HepG2 (cell line): ENCODE measurements around the gene SLC10A1. TPM values are rescaled to one million over a fixed set of nuclear protein-coding genes. Genes with fewer than 3 reads are reported as not detected.

ENCODE experiments used
- ARID5B ChIP-seq: IDR thresholded peaks from 2 replicates; pipeline ENCODE4 v1.4.0; 2020; ENCODE audit warnings: mild to moderate bottlenecking, missing genetic modification reagents
- CEBPB ChIP-seq: IDR thresholded peaks from 2 replicates; pipeline ENCODE4 v1.6.1; 2011; ENCODE audit warnings: low read depth, low read length, improper control_type of control experiment, borderline replicate concordance
- CREB3 ChIP-seq: sonication (generic); formaldehyde crosslinking; IDR thresholded peaks from 2 replicates; pipeline ENCODE4 v1.5.0; 2020; ENCODE audit warnings: missing genetic modification reagents
- FOXA3 ChIP-seq: IDR thresholded peaks from 2 replicates; pipeline ENCODE4 v1.6.1; 2016; ENCODE audit warnings: missing genetic modification reagents, missing compliant biosample characterization
- GATAD2A ChIP-seq: IDR thresholded peaks from 2 replicates; pipeline ENCODE4 v1.6.1; 2016
- MBD4 ChIP-seq: IDR thresholded peaks from 2 replicates; pipeline ENCODE4 v1.6.1; 2012; ENCODE audit warnings: low read length, inconsistent platforms, borderline replicate concordance
- MIXL1 ChIP-seq: IDR thresholded peaks from 2 replicates; pipeline ENCODE4 v1.6.1; 2016
- MTERF4 ChIP-seq: sonication (generic); formaldehyde crosslinking; IDR thresholded peaks from 2 replicates; pipeline ENCODE4 v1.8.0; 2023; ENCODE audit warnings: mild to moderate bottlenecking, missing genetic modification reagents
- REPIN1 ChIP-seq: sonication (generic); formaldehyde crosslinking; IDR thresholded peaks from 2 replicates; pipeline ENCODE4 v1.8.0; 2022; ENCODE audit warnings: missing genetic modification reagents, low read depth, mild to moderate bottlenecking, borderline replicate concordance
- SCMH1 ChIP-seq: sonication (generic); formaldehyde crosslinking; IDR thresholded peaks from 2 replicates; pipeline ENCODE4 v1.9.0; 2021; ENCODE audit warnings: missing genetic modification reagents, mild to moderate bottlenecking, borderline replicate concordance
- ZBTB43 ChIP-seq: sonication (generic); formaldehyde crosslinking; conservative IDR thresholded peaks from 2 replicates; pipeline ENCODE4 v1.4.0; 2020; ENCODE audit warnings: missing genetic modification reagents
- ZBTB7A ChIP-seq: sonication (generic); formaldehyde crosslinking; IDR thresholded peaks from 2 replicates; pipeline ENCODE4 v1.8.0; 2022; ENCODE audit warnings: mild to moderate bottlenecking, missing genetic modification reagents
- ZFYVE20 ChIP-seq: sonication (generic); formaldehyde crosslinking; IDR thresholded peaks from 2 replicates; pipeline ENCODE4 v1.8.0; 2023; ENCODE audit warnings: low read depth, mild to moderate bottlenecking, moderate library complexity, missing genetic modification reagents, borderline replicate concordance
- ZNF20 ChIP-seq: sonication (generic); formaldehyde crosslinking; IDR thresholded peaks from 2 replicates; pipeline ENCODE4 v1.4.0; 2020; ENCODE audit warnings: mild to moderate bottlenecking, moderate library complexity, missing genetic modification reagents
- ZNF30 ChIP-seq: sonication (generic); formaldehyde crosslinking; IDR thresholded peaks from 2 replicates; pipeline ENCODE4 v1.5.0; 2020; ENCODE audit warnings: mild to moderate bottlenecking, missing genetic modification reagents
- ZNF646 ChIP-seq: sonication (generic); formaldehyde crosslinking; IDR thresholded peaks from 2 replicates; pipeline ENCODE4 v1.9.0; 2021; ENCODE audit warnings: mild to moderate bottlenecking, missing genetic modification reagents
- ZNF713 ChIP-seq: sonication (generic); formaldehyde crosslinking; IDR thresholded peaks from 2 replicates; pipeline ENCODE4 v1.4.0; 2020; ENCODE audit warnings: mild to moderate bottlenecking, missing genetic modification reagents
- polyA plus RNA-seq, 8 experiments: library from polyadenylated mRNA; depleted of rRNA in 3 of 8; stranded (reverse) in 7 of 8; unstranded in 1 of 8; fragments of >200 nt; fragmentation: Illumina TruSeq in 4 of 8; extraction: Trizol in 4 of 8; gene quantifications; 2 replicates each; pipeline versions ENCODE4 v1.2.1 to v1.2.3, GENCODE V29; 2011 to 2016; ENCODE audit warnings: low read depth in 4 of 8, missing spikeins in 1 of 8, mixed read lengths in 1 of 8; ENCODE audit not compliant: insufficient read depth in 1 of 8
- total RNA-seq, 5 experiments: library from RNA; depleted of rRNA; stranded (reverse); fragments of >200 nt; fragmentation: Illumina TruSeq; extraction: Trizol; gene quantifications; 2 replicates each; pipeline ENCODE4 v1.2.3, GENCODE V29; 2016; ENCODE audit warnings: low read depth in 1 of 5

SLC10A1 gene
- total and polyA plus RNA-seq, 2 of the 13 experiments (the other 11 are each of a cell fraction or from before 2014, with no cell fraction given): 0.17 TPM; not detected in 1

- TF ChIP-seq SCMH1 (CRISPR knock-in tag) (no peak), CREB3 (CRISPR knock-in tag) (no peak), MTERF4 (no peak), MBD4 (0 out of 2 replicates have a peak, but pooled peaks have one; percentile 67), FOXA3 (CRISPR knock-in tag) (peak; percentile 57; the same call in 1 of the 2 replicates), REPIN1 (CRISPR knock-in tag) (no peak), ARID5B (peak; percentile 66), ZNF646 (CRISPR knock-in tag) (no peak), ZFYVE20 (CRISPR knock-in tag) (no peak), ZNF30 (CRISPR knock-in tag) (no peak), GATAD2A (CRISPR knock-in tag) (peak; percentile 75), ZBTB43 (CRISPR knock-in tag) (no peak), MIXL1 (CRISPR knock-in tag) (0 out of 2 replicates have a peak, but pooled peaks have one; percentile 11), ZBTB7A (CRISPR knock-in tag) (no peak), ZNF20 (CRISPR knock-in tag) (no peak), ZNF713 (no peak), CEBPB (peak; percentile 88)
Measured at GRCh38 chr14:69780092-69780491, 16.9 kb downstream of the SLC10A1 start (continued).
